Measurements from ENCODE around the gene RHOV.

GRCh38 chr15:40875991-40876730 is 2.1 kb upstream of the RHOV start:
- no peak for TF ChIP-seq CTCF (IDR thresholded peaks at IDR 0.05; ENCODE audit: low read depth, low read length)
- no peak for TF ChIP-seq EZH2phosphoT487 (IDR thresholded peaks at IDR 0.05; ENCODE audit: low read depth)

Data from OCI-LY3 (cell line).